Muscle of back (tissue), 11 donors: ENCODE results near the gene BZW1. TPM values are rescaled to one million over a fixed set of nuclear protein-coding genes. Genes with fewer than 3 reads are reported as not detected.

Source experiments
- DNase-seq, 3 donors: peaks; one replicate each; pipeline versions ENCODE4 v3.0.0 to v3.0.0-alpha.2; 2013
- polyA plus RNA-seq, 10 donors: library from polyadenylated mRNA; unstranded; fragments of 120-200 nt; gene quantifications; one replicate each; pipeline ENCODE4 v1.2.1, GENCODE V29; 2013; ENCODE audit not compliant: insufficient read length in 10 of 10

The BZW1 gene
- polyA plus RNA-seq, 10 donors: 118 to 163 (median 129) TPM

DNA sequence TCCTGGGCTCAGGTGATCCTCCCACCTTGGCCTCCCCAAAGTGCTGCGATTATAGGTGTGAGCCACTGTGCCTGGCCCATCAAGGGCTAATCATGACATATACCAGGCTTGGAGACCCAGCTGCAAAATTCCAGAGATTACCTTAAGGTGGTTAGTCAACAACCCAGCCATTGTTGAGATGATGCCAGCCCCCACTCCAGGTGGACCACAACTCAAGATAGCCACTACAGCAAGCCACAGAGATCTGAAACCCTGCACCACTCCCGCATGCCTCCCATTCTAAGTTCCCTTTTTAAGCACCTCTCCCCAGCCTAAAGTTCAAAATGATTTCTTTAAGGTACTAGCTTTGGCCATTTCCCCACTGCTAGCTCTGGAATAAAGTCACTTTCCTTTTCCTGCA lies 57.3 kb downstream of the BZW1 start:
- no peak for DNase-seq

DNA sequence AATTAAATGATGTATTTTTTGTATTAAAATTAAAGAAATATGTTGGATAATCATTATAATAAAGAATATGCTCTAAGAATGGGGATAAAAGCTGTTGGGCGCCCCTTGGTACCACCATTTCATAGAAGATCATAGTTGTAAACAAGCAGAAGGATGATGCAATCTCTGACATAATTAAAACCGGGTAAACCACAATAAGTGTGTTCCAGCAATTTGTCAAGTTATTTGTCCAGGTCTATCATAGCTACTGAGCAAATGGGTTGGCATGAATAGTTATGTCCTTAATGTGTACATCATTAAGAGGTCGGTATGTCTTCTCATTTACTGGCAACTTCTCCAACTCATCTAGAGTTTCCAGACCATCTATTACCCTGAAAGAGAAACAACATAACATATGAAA lies 59.4 kb downstream of the BZW1 start:
- DNase-seq: no peak

DNA sequence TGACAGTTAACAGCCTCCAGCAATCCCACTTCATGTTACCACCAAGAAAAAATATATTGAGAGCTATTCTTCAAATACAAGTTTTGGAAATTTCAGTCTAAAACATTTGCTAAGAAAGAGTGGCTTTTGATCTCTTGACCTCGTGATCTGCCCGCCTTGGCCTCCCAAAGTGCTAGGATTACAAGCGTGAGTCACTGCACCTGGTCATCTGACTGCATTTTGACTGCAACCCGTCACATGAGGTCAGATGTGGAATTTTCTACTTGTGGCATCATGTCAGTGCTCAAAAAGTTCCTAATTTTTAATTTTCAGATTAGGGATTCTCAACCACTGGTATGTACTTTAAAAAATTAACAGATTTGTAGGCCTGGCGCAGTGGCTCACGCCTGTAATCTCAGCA lies 61.9 kb downstream of the BZW1 start:
- no peak for DNase-seq

Other genes with a start within 250 kb of the BZW1 start
- 1 to 10 TPM; 1.1 to 1.6 (median 1.3) TPM for gene AOX1, start 225.9 kb upstream of the BZW1 start, polyA plus RNA-seq
- 100 to 1,000 TPM in 9 of 10 donors, 10 to 100 TPM in 1; 96.3 to 229 (median 144) TPM for gene CLK1, start 52.7 kb downstream of the BZW1 start, polyA plus RNA-seq
- 10 to 100 TPM; 20.6 to 74.9 (median 46.4) TPM for gene PPIL3, start 77.2 kb downstream of the BZW1 start, polyA plus RNA-seq
- 10 to 100 TPM; 17.9 to 23.0 (median 21.0) TPM for gene NIF3L1, start 77.5 kb downstream of the BZW1 start, polyA plus RNA-seq
- gene ORC2, start 151.8 kb downstream of the BZW1 start, polyA plus RNA-seq: 10 to 100 TPM; 12.5 to 24.3 (median 16.7) TPM